Caco-2 (cell line): ENCODE results near the gene FAM210B. TPM values are rescaled to one million over a fixed set of nuclear protein-coding genes. Genes with fewer than 3 reads are reported as not detected.

Source experiments
- BruUV-seq: library from RNA; stranded (reverse); fragments of 400-500 nt; replicated peaks from 2 replicates; lab custom pipeline; 2021; lab: Mats Ljungman, UMichigan
- CTCF ChIA-PET: fragments of 300-600 bp; sonication (Branson Sonifier 250); formaldehyde crosslinking; loops from one replicate; lab custom pipeline; 2022; ENCODE audit warnings: antibody characterized with exemption; lab: Charles Lee
- POLR2A ChIA-PET: fragments of 300-600 bp; sonication (Branson Sonifier 250); formaldehyde crosslinking; loops from one replicate; lab custom pipeline; 2022; ENCODE audit warnings: antibody characterized with exemption; lab: Charles Lee
- DNase-seq, 2 experiments: peaks; one replicate each; pipeline versions ENCODE4 v3.0.0 to v3.0.0-alpha.2; 2020 to 2022
- H3K27me3 ChIP-seq: replicated peaks from 2 replicates; pipeline ENCODE4 v1.6.0; 2011; ENCODE audit warnings: low read length; ENCODE audit not compliant: control insufficient read depth, insufficient read depth
- H3K36me3 ChIP-seq: 2 replicates; pipeline ENCODE4 v1.5.1; 2011; ENCODE audit warnings: low read length; ENCODE audit not compliant: control insufficient read depth, insufficient read depth
- H3K4me1 ChIP-seq: fragments of 250-450 bp; sonication (Bioruptor Pico); 2 replicates; pipeline ENCODE4 v1.5.1; 2020; ENCODE audit warnings: mild to moderate bottlenecking
- H3K4me3 ChIP-seq: 2 replicates; pipeline ENCODE4 v1.5.1; 2011; ENCODE audit warnings: low read depth, mild to moderate bottlenecking, control low read depth, low read length
- H3K9me3 ChIP-seq: fragments of 250-450 bp; sonication (Bioruptor Pico); 2 replicates; pipeline ENCODE4 v1.5.1; 2020; ENCODE audit warnings: mild to moderate bottlenecking, moderate library complexity
- H3K27ac Mint-ChIP-seq: one replicate; pipeline ENCODE4 v1.8.0; 2022; ENCODE audit warnings: mixed read lengths; ENCODE audit not compliant: unreplicated experiment
- H3K27me3 Mint-ChIP-seq: one replicate; pipeline ENCODE4 v1.8.0; 2022; ENCODE audit warnings: mixed read lengths; ENCODE audit not compliant: insufficient read depth, unreplicated experiment
- H3K36me3 Mint-ChIP-seq: one replicate; pipeline ENCODE4 v1.8.0; 2022; ENCODE audit warnings: mild to moderate bottlenecking, mixed read lengths; ENCODE audit not compliant: insufficient read depth, unreplicated experiment
- H3K4me1 Mint-ChIP-seq: one replicate; pipeline ENCODE4 v1.8.0; 2022; ENCODE audit warnings: low read depth, mixed read lengths; ENCODE audit not compliant: unreplicated experiment
- H3K4me3 Mint-ChIP-seq: one replicate; pipeline ENCODE4 v1.8.0; 2022; ENCODE audit warnings: mild to moderate bottlenecking, moderate library complexity, mixed read lengths; ENCODE audit not compliant: unreplicated experiment
- H3K9me3 Mint-ChIP-seq: one replicate; pipeline ENCODE4 v1.8.0; 2022; ENCODE audit warnings: mixed read lengths; ENCODE audit not compliant: unreplicated experiment
- intact Hi-C: fragments of 100-400 bp; cut with micrococcal nuclease; formaldehyde crosslinking; loops from one replicate; pipeline ENCODE4 v1.10.0; 2022; ENCODE audit not compliant: unreplicated experiment
- total RNA-seq: library from RNA; stranded (reverse); gene quantifications from 2 replicates; pipeline ENCODE4 v1.2.3, GENCODE V29; 2022
- TF ChIP-seq, protein P1 (sequence below), 2 experiments: fragments of 200-600 bp in 1 of 2; IDR thresholded peaks; 1 replicate in 1 of 2; 2 replicates in 1 of 2; pipeline versions ENCODE4 v1.5.1 to v1.8.0; 2011 to 2022; ENCODE audit warnings: antibody characterized with exemption in 1 of 2, control low read depth in 1 of 2, inconsistent platforms in 1 of 2, low read depth in 1 of 2, low read length in 1 of 2, mild to moderate bottlenecking in 1 of 2, moderate library complexity in 1 of 2; ENCODE audit not compliant: insufficient read depth in 1 of 2, severe bottlenecking in 1 of 2, unreplicated experiment in 1 of 2

Gene FAM210B
- total RNA-seq, 1 experiment from 2014 or later, result 20.5 TPM

DNA sequence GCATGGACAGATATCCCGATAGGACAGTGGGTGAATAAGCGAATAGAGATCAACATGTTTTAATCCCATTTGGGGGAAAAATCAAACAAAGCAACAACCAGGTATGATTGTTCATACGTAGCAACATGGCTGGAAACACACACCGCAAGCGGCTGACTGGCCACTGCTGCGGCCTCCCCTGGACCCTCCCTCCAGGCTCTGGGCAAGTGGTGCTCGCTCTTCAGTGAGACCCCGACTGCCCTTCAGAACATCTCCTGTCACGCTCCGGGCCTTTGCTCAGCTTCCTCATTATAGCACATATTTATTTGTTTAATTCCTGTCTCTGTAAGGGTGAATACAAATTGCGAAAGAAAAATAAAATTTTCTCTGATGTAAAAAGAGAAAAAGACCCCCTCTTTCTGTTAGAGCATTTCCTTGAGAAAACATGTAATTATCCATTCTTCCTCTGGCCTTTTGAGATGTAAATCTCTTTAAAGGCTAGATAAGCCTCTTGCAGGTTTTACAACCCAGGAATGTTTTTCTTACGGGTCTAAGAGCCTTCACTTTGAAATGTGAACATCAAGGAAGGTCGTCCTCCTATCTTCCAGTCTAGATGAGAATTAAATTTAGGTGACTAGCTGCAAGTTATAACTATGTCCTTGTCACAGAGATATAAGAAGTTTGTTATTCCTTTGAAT lies 11.0 kb upstream of the FAM210B start:
- H3K27ac Mint-ChIP-seq, result peak overlapping the region; percentile 6
- intact Hi-C loops, result loop anchor here (1.0 kb wide), 2 partner anchors 11 to 45 kb away; partner anchors contain the start of genes AURKA, CSTF1 and FAM210B

DNA sequence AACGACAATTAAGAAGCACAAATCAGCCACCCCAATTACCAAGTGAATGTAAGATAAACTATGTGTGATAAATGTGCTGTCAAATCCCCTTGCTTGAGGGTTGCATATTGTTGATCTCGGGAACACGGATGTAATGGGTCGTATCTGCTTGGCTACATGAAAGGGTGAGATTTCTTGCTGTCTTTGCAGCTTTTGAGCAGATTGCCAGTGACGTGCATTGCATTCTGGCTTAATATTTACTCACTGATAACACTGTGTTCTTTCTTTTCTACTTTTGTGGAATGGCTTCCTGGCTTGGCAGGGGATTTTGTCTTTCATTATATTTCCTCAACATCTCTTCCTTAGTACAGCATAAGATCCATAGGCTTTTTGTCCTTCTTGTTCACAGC lies 10.5 kb upstream of the FAM210B start:
- H3K4me3 Mint-ChIP-seq, result peak overlapping the region; percentile 40
- Histone ChIP-seq H3K27me3 (no peaks in the 10 kb centered on the region), H3K4me1 (peaks cover 16% of the 10 kb centered on the region), H3K36me3 (no peaks in the 10 kb centered on the region), H3K9me3 (no peaks in the 10 kb centered on the region), H3K4me3 (no peak overlapping the region)
- intact Hi-C loops, result loop anchor here (1.0 kb wide), 2 partner anchors 10 to 44 kb away; partner anchors contain the start of genes AURKA, CSTF1 and FAM210B
- peak; percentile 59 to 68 for DNase-seq
- POLR2A ChIA-PET, result interaction anchor here (1.0 to 1.9 kb wide), 2 partner anchors 10 to 44 kb away, joined by 3 to 10 read pairs; partner anchors contain the start of genes AURKA, CSTF1 and FAM210B
- TF ChIP-seq, protein P1, sequence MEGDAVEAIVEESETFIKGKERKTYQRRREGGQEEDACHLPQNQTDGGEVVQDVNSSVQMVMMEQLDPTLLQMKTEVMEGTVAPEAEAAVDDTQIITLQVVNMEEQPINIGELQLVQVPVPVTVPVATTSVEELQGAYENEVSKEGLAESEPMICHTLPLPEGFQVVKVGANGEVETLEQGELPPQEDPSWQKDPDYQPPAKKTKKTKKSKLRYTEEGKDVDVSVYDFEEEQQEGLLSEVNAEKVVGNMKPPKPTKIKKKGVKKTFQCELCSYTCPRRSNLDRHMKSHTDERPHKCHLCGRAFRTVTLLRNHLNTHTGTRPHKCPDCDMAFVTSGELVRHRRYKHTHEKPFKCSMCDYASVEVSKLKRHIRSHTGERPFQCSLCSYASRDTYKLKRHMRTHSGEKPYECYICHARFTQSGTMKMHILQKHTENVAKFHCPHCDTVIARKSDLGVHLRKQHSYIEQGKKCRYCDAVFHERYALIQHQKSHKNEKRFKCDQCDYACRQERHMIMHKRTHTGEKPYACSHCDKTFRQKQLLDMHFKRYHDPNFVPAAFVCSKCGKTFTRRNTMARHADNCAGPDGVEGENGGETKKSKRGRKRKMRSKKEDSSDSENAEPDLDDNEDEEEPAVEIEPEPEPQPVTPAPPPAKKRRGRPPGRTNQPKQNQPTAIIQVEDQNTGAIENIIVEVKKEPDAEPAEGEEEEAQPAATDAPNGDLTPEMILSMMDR (IDR thresholded peaks at IDR 0.05; ENCODE audit: insufficient read depth in 1 of 2, low read depth in 1 of 2, low read length in 1 of 2, severe bottlenecking in 1 of 2, unreplicated experiment in 1 of 2), result no peak
- peaks cover 15% of the 10 kb centered on the region for H3K4me1 Mint-ChIP-seq
- no peaks in the 10 kb centered on the region for H3K27me3 Mint-ChIP-seq
- H3K9me3 Mint-ChIP-seq, result no peaks in the 10 kb centered on the region
- H3K27ac Mint-ChIP-seq, result peak overlapping the region; percentile 6
- CTCF ChIA-PET, result no interaction called here
- no peaks in the 10 kb centered on the region for H3K36me3 Mint-ChIP-seq
- BruUV-seq, result no TSS peak

More for the DNA sequence above, 11.0 kb upstream of the FAM210B start:
- ChIA-PET CTCF (no interaction called here), POLR2A (interaction anchor here (1.0 to 1.9 kb wide), 2 partner anchors 11 to 45 kb away, joined by 3 to 10 read pairs; partner anchors contain the start of genes AURKA, CSTF1 and FAM210B)
- no peaks in the 10 kb centered on the region for H3K9me3 Mint-ChIP-seq
- Histone ChIP-seq H3K27me3 (no peaks in the 10 kb centered on the region), H3K4me3 (no peak overlapping the region), H3K4me1 (peaks cover 16% of the 10 kb centered on the region), H3K36me3 (no peaks in the 10 kb centered on the region), H3K9me3 (no peaks in the 10 kb centered on the region)
- TF ChIP-seq, protein P1 (IDR thresholded peaks at IDR 0.05; ENCODE audit: insufficient read depth in 1 of 2, low read depth in 1 of 2, low read length in 1 of 2, severe bottlenecking in 1 of 2, unreplicated experiment in 1 of 2), result no peak
- no TSS peak for BruUV-seq
- peak overlapping the region; percentile 40 for H3K4me3 Mint-ChIP-seq
- peaks cover 15% of the 10 kb centered on the region for H3K4me1 Mint-ChIP-seq
- no peaks in the 10 kb centered on the region for H3K36me3 Mint-ChIP-seq
- no peaks in the 10 kb centered on the region for H3K27me3 Mint-ChIP-seq
- no peak for DNase-seq

DNA sequence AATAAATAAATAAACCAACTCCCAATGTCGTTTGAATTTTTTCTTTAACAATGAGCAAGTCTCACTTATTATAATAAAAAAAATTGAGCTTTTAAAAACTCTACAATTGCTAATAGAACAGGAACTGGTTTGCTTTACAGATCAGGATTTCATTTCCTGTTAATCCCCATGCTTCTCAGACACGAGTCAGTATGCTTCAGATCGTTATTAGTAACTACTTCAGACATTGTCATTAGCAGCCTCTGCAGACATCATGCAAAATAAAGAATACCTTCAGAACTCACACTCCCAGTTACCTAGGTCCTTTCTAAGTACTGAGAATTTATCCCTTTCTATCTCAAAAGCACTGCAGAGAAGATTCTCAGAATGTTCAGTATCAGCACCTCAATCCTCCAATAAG lies 10.0 kb upstream of the FAM210B start:
- Mint-ChIP-seq H3K27ac (peak overlapping the region; percentile 6), H3K27me3 (no peaks in the 10 kb centered on the region), H3K9me3 (no peaks in the 10 kb centered on the region), H3K4me1 (peaks cover 15% of the 10 kb centered on the region), H3K36me3 (no peaks in the 10 kb centered on the region), H3K4me3 (peak overlapping the region; percentile 40)
- Histone ChIP-seq H3K36me3 (no peaks in the 10 kb centered on the region), H3K9me3 (no peaks in the 10 kb centered on the region), H3K27me3 (no peaks in the 10 kb centered on the region), H3K4me1 (peaks cover 16% of the 10 kb centered on the region), H3K4me3 (no peak overlapping the region)
- DNase-seq, result no peak
- TF ChIP-seq, protein P1 (IDR thresholded peaks at IDR 0.05; ENCODE audit: insufficient read depth in 1 of 2, low read depth in 1 of 2, low read length in 1 of 2, severe bottlenecking in 1 of 2, unreplicated experiment in 1 of 2), result no peak
- BruUV-seq, result no TSS peak
- ChIA-PET CTCF (no interaction called here), POLR2A (interaction anchor here (0.6 to 1.9 kb wide), 3 partner anchors 10 to 44 kb away, joined by 3 to 10 read pairs (median 8); partner anchors contain the start of genes AURKA, CSTF1 and FAM210B)
- intact Hi-C loops, result loop anchor here (1.0 kb wide), 2 partner anchors 10 to 44 kb away; partner anchors contain the start of genes AURKA, CSTF1 and FAM210B
